Forelimb muscle (tissue), 1 donor: ENCODE results near the gene PDE8A. TPM values are rescaled to one million over a fixed set of nuclear protein-coding genes. Genes with fewer than 3 reads are reported as not detected.

Source experiments
- DNase-seq: peaks from one replicate; pipeline ENCODE4 v3.0.0-alpha.2; 2013; ENCODE audit warnings: low read depth
- polyA plus RNA-seq: library from polyadenylated mRNA; unstranded; fragments of 120-200 nt; gene quantifications from one replicate; pipeline ENCODE4 v1.2.1, GENCODE V29; 2013; ENCODE audit not compliant: insufficient read length

The PDE8A gene
- polyA plus RNA-seq, 1 donor, result 25.6 TPM

DNA sequence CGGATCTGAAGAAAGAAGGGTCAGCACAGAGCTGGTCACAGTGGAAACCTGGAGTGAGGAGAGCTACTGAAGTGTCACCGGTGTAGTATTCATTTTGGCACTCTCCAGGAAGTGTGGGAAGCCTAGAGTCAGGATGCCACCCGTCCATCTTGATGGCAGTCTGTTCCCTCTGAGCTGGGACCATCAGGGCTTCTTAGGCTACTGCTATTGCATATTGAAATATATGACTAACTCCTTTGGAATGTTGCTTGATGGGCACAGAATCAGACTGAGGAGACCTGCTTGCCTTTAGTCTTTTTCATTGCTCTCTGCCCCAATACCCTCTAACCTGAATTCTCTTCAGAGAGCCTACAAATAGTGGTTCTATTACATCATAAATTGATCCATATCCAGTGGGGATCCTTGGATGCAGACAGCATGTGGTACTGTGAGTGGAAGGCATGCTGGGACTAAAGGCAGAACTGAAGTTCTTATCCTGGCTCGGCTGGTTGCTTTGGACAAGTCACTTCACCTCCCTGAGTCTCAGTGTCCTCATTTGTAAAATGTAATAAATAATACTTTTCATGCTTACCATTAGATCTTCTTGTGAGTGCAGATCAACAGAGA, 143.5 kb downstream of the PDE8A start:
- DNase-seq, result no peak

DNA sequence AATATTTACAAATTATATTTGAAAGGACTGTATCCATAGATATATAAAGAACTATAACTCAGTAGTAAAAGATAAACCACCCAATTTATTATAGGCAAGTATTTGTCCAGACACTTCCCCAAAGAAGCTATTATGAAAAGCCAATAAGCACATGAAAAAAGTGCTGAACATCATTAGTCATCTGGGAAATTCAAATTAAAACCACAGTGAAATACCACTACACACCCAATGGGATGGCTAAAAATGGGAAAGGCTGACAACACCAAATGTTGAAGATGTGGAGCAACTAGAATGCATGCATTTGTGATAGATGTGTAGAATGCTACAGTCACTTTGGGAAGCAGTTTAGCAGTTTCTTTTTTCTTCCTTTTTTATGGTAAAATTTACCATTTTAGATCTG, 147.0 kb downstream of the PDE8A start:
- no peak for DNase-seq

DNA sequence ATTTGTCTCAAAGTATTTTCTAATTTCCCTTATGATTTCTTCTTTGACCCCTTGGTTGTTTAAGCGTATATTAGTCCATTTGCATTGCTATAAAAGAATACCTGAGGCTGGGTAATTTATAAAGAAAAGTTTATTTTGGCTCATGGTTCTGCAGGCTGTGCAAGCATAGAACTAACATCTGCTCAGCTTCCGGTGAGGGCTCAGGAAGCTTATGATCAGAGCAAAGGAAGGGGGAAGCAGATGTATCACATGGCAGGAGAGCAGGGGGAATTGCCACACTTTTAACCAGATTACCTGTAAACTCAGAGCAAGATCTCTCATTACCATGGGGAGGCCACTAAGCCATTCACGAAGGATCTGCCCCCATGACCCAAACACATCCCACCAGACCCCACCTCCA, 148.2 kb downstream of the PDE8A start:
- no peak for DNase-seq

DNA sequence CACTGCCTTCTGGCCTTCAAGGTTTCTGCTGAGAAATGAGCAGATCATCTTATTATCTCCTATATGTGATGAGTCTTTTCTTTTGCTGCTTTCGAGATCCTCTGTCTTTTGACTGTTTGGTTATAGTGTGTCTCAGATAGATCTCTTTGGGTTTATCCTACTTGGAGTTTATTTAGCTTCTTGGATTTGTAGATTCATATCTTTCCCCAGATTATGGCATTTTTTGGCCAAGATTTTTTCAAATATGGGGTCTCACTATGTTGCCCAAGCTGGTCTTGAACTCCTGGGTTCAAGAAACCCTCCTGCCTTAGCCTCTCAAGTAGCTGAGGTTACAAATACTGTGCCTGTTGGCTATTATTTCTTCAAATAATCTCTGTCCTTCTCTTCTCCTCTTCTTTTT, 150.3 kb downstream of the PDE8A start:
- DNase-seq, result no peak

DNA sequence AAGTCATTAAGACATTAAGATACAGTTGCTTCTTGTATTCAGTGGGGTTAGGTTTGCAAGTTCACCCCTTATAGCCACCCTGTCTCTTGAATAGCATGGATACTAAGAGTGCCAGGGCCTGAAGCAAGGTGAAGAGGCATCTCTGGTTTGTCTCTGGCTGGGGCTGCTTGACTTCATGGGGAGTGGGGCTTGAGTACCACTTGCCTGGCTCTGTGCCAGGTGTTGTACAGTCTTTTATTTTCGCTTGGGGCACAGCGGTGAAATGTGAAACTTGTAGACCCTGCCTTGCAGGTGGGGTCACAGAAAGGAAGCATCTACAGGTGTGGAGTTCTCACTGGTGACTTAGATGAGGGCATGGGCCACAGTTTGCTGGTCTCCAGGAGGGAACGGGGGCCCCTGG, 152.1 kb downstream of the PDE8A start:
- no peak for DNase-seq

DNA sequence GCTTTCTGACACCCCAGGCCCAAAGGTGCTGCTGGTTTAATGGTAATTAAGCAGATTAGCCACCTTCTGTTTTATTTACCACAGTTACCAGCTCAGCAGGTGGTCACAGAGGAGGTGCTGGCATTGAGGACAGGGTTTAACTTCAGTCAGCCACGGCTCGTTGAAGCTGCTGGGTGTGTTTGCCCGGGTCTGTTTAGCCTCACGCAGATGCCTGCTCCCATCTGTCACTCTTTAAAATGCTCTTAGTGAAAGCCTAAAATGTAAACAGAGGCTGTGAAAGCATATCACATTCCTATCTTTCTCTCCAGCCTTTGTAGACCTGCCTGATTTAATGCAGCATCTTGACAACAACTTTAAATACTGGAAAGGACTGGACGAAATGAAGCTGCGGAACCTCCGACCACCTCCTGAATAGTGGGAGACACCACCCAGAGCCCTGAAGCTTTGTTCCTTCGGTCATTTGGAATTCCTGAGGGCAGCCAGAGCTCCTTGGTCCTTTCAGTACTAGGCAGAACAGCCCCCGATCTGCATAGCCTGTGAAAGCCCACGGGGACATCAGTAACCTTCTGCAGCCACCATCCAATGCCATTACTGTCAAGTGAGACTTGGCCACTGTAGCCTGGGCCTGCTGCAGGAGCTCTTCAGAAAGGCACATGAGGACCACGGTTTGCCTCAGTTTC, 156.0 kb downstream of the PDE8A start:
- DNase-seq, result no peak

DNA sequence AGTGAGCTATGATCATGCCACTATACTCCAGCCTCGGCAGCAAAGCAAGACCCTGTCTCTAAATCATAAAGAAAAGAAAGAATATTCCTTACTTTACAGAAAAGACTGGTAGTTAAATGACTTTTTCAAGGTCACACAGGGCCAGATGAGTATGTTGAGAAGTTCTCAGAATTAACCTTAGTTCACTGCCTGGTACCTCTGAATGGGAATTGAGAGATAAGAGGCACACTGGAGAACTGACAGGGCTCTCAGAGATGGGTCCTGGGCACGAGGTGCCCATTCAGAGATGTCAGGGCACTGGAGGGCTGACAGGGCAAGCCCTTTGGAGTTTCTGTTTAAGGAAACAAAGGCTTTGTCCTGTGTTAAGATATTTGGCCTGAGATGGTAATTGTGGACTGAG, 157.7 kb downstream of the PDE8A start:
- DNase-seq, result no peak

DNA sequence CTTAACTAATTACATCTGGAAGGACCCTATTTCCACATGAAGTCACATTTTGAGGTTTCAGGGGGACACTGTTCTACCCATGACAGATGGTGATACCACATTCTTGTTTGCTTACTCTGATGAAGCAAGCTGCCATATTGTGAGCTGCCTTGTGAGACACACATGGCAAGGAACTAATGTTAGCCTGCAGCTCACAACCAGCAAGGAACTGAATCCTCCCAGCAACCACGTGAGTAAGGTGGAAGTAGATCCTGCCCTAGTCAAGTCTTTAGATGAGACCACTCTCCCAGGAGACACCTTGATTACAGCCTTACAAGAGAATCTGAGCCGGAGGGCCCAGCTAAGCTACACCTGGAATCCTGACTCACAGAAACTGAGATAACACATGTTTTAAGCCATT, 160.1 kb downstream of the PDE8A start:
- no peak for DNase-seq

DNA sequence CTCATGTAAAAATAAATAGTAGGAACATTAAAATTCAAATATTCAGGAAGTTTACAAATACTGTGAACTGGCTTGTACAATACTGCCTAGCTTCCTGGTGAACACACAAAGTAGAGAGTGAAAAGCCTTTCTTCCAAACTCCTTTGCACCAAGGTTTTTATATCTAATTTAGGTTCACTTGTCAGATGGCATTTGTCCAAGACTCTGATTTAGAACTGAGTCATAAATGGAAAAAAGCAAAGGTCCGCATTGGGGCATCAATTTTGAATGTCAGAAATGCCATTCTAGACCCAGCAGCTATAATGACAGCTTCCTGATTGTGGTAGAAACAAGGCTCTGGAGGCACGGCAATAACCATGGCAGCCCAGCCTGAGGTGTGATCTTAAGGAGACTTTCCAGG, 160.7 kb downstream of the PDE8A start:
- no peak for DNase-seq

DNA sequence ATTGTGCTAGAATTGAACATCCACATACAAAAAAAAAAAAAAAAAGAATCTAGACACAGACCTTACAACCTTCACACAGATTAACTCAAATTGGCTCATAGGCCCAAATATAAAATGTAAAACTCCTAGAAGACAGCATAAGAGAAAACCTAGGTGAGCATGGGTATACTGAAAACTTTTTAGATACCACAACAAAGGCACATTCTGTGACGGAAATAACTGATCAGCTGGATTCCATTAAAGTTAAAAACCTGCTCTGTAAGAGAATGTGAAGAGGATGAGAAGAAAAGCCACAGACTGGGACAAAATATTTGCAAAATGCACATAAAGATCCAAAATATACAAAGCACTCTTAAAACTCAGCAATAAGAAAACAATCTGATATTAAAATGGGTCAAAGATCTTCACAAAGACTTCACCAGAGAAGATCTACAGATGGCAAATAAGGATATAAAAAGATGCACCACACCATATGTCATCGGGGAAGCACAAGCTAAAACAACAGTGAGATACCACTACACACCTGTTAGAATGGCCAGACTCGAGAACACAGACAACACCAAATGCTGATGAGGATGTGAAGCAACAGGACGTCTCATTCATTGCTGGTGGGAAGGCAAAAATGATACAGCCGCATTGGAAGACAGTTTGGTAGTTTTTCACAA, 167.9 kb downstream of the PDE8A start:
- DNase-seq, result no peak

DNA sequence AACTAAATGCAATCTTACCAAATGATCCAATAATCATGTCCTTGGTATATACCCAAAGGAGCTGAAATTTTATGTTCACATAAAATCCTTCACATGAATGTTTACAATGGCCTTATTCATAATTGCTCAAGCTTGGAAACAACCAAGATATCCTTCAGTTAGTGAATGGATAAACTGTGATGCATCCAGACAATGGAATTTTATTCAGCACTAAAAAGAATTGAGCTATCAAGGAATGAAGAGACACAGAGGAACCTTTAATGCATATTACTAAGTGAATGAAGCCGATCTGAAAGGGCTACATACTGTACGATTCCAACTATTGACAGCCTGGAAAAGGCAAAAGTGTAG, 168.4 kb downstream of the PDE8A start:
- no peak for DNase-seq

DNA sequence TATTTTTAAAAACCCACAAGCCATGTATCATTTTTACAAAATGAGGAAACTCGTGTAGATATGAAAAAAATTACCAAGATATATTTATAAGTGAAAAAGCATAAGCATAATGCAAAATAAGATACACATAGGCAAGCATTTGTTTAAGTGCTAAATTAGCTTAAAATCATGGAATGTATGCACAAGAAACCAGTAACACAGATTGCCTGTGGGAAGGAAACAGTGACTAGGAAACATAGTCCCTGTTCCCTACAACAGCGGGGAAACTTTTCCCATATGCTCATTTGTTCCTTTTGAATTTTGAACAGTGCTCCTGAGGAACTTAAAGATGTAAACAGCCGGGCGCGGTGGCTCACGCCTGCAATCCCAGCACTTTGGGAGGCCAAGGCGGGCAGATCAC, 169.5 kb downstream of the PDE8A start:
- DNase-seq, result no peak

DNA sequence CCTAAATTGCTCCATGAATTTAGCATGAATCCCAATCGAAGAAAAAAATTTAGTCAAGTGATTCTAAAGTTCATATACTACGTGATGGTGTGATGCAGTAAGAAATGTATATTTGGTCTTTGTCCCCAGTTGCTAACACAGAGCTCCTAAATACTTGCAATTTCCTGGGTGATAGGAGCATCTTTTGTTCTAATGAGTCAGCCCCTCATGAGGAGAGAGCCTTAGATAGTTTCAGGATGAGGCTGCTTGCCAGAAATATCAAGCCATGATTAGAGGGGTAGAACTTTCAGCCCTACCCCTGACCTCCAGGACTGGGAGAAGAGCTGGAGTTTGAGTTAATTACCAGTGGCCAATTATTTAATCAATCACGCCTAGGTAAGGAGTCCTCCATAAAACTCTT, 170.2 kb downstream of the PDE8A start:
- DNase-seq, result no peak

DNA sequence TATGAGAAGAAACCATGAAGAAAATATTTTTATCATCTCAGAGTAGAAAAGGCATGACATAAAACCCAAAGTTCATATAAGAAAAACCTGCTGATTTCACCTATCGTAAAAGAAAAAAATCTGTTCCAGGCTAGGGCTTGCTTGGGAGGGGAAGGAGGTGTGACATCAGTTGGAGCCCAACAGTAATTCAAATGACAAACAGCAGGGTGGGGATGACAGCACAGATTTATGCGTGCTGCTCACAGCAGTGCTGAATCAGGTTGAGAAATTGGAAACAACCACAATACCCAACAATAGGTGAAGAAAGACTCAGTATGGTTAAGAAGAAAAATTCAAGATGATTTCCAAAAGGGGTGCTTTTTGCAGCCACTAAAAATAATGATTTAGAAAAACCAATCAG, 172.4 kb downstream of the PDE8A start:
- no peak for DNase-seq

DNA sequence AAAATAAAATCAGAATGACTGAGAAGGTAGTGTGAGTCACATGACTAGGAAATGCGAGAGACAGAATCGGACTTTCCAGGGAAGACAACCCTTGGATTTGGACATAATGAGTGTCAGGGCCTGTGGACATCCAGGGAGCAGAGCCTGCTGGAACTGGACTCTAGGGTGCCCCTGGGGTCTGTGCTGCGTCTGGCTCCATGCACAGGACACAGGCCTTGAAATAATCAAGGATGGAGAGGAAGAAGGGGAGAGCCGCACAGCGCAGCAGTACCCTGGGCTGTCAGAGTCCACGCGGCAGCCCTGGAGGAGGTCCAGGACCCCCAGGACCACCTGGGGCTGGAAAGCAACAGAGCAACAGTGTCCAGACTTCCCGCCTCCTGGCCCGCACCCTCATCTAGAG, 173.7 kb downstream of the PDE8A start:
- DNase-seq, result no peak

DNA sequence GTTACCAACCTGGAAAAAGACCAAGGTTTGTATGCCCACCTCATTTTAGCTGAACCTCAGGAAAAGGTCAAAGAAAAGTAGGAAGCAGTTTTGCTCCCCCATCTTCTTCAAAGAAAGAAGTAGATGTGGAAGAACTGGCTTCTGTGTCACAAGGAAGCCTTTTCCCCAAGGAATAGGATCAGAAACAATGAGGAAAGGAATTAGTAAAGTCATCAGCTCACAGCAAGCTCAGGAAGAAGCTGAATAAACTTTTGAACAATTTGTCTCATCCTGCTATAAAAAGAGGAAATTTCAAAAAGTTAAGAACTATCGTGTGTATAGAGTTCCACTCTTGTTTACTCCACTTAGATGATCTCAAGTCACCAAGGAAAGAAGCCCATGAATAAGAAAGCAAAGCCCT, 174.2 kb downstream of the PDE8A start:
- DNase-seq, result no peak

DNA sequence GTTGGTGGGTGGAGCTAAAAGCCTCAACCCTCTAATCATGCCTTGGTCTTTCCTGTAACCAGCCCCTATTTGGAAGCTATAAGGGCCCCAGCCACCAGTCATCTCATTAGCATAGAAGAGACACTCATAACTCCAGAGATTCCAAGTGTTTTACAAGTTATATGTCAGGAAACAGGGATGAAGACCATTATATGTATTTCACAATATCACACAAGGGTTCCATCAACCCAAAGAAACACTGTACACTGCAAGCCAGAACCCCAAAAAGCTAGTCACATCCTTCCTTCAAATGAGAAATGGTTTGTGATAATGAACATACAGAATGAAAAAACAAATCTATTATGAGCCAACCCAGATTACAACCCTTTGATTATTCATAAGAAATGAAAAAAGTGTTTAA, 175.7 kb downstream of the PDE8A start:
- DNase-seq, result no peak

DNA sequence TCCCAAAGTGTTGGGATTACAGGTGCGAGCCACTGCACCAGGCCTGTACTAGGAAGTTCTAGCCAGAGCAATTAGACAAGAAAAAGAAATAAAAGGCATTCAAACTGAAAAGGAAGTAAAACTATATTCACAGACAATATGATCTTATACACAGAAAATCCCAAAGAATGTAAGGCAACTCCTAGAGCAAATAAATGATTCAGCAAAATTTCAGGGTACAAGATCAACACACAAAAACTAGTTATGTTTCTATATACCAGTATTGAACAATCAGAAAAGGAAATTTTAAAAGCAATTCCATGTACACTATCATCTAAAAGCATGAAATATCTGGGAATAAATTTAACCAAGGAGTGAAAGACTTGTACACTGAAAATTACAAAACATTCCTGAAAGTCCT, 180.6 kb downstream of the PDE8A start:
- DNase-seq, result no peak

DNA sequence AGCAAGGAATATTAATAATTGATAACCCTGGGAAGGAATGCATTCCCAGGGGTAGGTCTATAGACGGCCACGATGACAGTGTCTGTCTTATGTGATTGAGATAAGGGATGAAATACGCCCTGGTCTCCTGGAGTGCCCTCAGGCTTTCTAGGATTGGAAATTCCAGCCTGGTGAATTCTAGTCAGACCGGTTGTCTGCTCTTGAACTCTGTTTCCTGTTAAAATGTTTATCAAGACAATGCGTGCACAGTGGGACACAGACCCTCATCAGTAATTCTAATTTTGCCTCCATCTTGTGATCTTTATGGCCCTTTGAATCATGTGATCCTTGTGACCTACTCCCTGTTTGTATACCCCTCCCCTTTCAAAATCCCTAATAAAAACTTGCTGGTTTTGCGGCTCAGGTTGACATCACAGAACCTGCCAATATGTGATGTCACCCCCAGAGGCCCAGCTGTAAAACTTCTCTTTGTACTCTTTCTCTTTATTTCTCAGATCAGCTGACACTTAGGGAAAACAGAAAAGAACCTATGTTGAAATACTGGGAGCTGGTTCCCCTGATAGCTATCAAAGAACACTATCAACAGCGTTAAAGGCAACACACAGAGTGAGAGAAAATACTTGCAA, 183.3 kb downstream of the PDE8A start:
- no peak for DNase-seq

DNA sequence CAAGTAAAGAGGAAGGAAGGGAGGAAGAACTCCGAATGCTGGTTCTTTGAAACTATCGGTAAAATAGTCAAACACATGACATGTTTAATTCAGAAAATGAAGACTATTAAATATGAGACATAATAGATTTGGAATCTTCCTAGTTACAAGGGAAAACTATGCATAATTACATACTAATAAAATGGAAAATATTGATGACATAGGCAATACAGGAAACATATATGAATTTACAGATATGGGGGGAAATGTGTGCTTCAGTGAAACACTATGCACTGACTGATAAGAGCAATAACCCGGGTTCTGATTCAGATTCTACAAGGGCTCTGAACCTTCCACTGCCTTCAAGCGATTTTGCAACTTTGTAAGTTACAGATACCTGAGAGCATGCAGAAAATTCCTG, 185.9 kb downstream of the PDE8A start:
- DNase-seq, result no peak

DNA sequence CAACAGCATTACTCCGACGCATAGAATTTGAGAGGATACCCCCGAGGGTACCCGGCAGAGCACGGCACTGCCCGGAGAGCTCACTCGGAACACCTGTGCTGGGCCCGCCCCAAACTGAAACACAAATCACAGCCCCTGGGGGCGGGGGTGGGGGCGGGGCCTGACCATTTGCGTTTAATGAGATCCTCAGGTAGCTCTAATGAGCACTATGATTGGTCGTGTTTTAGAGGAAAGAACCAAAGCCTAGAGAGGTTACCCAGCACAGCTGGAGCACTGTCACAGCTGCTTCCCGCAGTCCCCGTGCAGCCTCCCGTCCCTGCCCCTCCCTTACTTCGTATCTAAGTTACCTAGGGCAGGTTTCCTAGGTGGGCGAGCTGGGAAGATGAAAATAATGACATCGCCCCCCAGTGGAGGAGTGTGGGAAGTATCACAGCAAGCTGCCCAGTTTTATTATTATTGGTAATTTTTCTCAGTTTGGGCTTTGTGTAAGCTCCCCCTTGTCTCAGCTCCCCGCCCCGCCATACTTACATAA, 187.1 kb downstream of the PDE8A start:
- no peak for DNase-seq

DNA sequence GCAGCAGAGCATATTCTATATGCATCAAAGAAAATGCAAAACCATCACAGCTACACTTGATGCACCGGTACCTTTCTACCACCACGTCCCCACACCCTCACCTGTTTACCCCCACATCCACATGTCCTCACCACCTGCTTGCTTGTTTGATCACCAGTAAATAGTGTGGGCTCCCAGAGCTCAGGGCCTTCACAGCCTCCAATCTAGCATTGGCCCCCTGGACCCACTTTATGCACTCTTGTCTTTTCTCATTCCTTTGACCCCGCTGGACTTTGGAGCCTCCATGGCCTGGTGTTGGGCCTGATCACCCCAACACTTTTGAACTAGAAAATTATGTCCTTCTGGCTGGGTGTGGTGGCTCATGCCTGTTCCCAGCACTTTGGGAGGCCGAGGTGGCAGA, 190.1 kb downstream of the PDE8A start:
- DNase-seq, result no peak
